GM21576 (cell line): Measurements from ENCODE around the gene PKDCC.

Source experiments
- ATAC-seq: cut with Tn5 transposase; IDR thresholded peaks from one replicate; pipeline ENCODE4 v1.9.1; 2021; ENCODE audit warnings: mild to moderate bottlenecking, moderate library complexity; ENCODE audit not compliant: unreplicated experiment

The PKDCC gene

DNA sequence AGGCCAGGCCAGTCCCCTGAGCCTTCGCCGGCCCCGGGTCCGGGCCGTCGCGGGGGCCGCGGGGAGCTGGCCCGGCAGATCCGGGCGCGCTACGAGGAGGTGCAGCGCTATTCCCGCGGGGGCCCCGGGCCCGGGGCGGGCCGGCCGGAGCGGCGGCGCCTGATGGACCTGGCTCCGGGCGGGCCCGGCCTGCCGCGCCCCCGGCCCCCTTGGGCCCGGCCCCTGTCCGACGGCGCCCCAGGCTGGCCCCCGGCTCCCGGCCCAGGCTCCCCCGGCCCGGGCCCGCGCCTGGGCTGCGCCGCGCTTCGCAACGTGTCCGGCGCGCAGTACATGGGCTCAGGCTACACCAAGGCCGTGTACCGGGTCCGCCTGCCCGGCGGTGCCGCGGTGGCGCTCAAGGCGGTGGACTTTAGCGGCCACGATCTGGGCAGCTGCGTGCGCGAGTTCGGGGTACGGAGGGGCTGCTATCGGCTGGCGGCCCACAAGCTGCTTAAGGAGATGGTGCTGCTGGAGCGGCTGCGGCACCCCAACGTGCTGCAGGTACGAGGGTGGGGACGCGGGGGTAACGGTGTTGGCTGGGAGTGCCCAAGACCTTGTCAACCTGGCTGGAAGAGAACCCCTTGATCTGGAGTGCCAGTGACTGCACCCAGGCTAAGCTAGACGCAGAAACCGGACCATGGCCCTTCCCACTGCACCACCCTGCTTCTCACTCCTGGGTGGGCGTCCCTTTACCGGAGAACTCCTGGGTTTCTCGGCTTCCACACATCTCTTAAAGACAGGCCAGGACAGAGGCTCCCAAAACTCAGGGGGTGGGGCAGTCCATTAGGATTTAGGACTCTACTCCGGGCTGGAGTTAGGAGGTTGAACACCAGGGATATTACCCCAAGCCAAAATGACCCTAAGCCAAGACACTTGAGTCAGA is 739 bp downstream of the PKDCC start:
- ATAC-seq: no peak

DNA sequence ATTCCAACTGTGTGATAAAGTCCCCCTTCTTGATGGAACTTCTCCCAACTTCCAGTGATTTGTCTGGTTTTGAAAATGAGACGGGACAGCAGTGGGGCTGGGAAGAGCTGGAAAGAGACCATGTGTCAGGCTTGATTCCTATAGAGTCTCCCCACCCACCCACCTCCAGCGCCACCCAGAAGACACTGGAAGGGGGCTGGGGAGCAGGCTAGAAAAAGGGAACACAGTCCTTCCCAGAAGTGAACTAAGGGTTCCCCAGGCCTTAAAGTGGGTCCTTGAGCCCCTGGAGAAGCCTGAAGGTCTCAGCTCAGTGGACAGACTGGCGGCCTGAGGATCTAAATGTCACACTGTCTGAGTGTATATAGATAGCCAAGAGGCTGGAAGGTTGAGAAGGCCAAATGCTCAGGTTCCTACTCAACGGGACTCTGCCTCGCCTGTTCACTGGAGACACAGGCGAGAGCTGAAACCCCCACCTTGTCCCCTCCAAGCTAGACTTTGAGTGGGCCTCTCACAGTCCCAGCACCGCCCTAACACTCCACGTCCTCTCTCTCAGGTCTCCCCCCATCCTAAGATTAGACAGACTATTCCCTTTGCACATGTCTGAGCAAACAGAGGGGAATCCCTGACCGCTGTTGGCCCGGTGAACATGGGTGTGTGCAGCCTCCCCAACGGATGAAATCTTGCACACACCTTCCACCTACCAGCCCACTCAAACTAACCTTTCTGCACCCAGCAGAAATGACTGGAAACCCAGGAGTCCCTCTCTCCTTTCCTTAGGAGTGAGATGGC is 1.6 kb downstream of the PKDCC start:
- ATAC-seq: no peak

DNA sequence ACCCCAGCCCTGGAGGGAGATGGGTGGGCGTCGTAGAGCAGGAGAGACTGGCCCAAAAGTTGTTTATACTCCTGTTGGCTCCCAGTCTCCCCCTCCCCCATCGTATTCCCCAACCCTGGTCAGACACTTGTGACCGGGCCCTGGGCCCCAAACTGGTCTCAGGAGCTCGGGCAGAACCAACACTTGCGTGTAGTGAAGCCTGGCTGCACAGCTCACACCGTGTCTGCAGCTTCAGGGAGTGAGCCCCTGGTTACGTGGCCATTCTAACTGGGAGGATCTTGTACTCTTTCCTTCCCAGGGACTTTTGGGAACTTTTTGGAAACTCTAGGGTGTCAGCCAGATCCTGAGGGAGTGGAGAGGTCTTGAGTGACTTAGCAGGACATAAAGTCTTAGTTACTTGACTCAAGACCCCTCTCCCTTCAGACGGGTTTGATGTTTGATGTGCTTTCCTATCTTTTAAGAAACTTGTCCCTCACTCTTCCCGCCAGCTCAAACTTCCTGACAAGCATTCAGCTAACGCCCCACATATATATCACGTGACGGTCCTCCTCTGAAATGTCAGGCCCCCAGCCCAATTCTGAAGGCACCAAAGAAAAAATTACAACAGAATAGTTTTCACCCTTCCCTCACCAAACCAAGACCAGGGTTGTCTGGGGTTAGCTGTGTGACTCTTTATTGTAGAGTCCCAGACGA is 2.3 kb downstream of the PKDCC start:
- no peak for ATAC-seq

DNA sequence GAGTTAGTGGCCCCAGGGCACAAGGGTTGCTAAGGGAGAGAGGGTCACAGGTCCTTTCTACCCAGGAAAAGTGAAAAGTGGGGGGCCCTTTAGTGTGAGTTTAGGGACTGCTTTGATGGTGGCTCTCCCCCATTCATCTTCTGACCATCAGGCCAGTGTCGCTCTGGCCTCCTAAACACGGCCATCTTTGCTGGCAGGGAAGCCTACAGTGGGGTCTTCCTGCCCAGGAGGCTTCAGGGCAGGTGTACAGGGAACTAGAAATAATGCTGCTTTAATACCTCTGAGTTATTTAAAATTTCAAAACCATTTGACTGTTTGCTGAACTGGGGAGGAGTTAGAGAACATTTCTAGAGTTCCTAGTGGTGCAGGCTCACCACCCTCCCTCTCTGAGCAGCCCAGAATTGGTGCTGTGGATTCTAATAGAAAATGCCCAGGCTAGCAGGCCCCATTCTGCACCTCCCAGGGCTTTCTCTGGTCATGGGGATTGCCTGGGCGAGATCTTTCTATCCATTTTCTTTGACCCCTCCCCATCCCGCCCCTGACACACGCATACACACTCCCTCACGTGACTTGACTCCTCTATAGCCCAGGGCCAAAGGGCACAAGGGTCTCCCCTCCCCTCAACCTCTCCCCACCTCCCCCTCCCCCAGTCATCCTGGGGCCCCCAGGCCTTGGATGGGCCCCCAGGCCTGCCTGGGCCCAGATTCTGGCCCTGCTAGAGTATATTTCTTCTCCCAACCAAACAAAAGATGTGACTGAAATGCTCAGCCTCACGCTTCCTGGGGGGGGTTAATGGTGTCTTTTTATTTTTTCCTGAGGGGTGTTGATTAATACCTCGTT is 3.1 kb downstream of the PKDCC start:
- no peak for ATAC-seq

DNA sequence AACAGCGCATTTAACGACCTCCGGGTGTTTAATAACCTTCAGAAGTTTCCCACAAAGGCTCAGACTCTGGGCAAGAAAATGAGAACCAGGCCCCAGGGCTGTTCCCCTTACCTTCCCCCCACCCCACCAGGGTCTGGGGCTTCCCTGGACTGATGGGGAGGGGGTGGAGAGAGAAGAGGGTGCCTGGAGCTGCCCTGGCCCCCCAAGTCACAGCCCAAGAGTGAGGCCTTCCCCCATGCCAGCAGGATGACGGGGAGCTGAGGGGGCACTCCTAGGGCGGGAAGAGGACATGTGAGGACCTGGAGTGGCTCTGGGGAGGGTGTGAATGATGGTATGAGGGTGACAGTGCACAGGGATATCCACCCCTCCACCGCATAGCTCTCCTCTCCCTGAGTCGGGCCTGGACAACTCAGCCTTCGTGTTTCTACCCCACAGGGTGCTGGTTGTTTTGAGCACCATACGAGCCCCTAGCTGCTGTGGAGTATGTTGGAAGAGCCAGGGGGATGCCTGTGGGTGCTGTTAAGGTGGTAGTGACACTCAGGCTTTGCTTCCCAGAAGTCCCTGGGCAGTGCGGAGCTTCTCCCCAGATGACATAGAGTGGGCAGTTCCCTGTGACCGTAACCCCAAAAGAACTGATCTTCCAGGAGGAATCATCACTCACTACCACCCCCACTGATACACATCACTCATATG is 3.9 kb downstream of the PKDCC start:
- ATAC-seq: no peak

DNA sequence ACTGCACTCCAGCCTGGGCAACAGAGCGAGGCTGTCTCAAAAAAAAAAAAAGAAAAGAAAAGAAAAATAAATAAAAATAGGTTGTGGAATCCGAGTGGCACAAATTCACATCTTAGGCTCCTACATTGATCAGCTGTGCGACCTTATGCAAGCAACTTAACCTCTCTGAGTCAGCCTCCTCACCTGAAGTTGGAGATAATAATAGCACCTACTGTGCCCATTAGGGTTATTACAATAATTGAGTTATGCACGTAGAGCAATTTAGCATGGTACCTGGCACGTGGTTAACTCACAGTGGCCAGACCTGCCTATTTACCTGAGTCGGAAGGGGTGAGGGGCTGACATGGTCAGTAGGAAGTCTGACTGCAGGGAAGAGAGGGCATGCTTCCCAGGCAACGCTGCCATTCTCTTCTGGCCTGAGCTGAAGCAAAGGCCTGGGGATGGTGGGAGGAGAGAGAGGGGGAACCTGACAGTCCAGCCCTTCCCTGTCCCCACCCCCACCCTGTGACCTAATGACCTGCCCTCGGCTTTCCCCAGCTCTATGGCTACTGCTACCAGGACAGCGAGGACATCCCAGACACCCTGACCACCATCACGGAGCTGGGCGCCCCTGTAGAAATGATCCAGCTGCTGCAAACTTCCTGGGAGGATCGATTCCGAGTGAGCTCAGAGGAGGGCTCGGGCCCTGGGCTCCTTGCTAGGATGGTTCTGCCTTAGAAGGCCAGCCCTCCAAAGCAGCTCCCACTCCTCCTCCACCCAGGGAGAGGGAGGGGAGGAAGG is 5.1 kb downstream of the PKDCC start:
- no peak for ATAC-seq

DNA sequence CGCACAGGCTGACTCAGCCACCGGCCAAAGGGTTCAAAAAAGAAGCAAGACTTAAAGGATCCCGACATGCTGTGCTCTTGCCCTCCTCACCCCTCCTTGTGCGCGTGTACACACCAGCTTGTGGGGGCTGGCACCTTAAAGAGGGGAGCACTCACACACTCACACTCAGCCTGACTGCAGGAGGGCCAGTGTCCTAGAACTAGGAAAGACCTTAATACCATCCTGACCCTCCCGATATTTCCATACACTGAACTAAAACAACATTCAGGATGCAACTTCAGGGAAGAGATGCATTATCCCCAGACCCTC is 5.6 kb downstream of the PKDCC start:
- ATAC-seq: no peak

DNA sequence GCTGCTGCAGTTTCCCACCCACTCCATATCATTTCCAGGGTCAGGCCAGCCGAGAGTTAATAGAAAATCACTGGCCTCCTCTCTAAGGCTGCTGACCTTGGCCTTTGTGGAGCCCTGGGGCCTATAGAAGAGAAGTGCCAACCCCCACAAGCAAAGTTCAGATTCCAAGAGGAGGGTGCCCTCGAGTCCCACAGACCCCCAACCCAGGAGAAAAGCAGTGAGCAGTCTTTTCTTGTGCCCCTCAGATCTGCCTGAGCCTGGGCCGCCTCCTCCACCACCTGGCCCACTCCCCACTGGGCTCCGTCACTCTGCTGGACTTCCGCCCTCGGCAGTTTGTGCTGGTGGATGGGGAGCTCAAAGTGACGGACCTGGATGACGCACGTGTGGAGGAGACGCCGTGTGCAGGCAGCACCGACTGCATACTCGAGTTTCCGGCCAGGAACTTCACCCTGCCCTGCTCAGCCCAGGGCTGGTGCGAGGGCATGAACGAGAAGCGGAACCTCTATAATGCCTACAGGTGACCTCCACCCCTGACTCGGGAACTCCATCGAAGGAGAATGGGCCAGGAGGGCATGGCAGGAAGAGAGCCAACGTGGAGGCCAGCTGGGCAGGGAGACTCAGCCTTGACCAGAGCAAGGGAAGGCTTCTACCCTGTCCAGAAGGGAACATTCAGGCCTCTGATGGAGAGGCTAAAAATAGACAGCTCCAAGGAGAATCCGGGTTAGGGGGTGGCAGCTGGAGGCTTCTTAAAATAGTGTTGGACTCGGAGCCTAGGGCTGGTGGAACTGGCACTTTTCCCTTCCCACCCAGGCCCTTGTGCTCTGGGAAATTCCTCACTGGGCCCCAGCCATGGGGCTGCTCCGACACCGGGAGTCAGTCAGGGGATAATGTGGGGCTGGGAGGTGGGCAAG is 6.2 kb downstream of the PKDCC start:
- no peak for ATAC-seq

DNA sequence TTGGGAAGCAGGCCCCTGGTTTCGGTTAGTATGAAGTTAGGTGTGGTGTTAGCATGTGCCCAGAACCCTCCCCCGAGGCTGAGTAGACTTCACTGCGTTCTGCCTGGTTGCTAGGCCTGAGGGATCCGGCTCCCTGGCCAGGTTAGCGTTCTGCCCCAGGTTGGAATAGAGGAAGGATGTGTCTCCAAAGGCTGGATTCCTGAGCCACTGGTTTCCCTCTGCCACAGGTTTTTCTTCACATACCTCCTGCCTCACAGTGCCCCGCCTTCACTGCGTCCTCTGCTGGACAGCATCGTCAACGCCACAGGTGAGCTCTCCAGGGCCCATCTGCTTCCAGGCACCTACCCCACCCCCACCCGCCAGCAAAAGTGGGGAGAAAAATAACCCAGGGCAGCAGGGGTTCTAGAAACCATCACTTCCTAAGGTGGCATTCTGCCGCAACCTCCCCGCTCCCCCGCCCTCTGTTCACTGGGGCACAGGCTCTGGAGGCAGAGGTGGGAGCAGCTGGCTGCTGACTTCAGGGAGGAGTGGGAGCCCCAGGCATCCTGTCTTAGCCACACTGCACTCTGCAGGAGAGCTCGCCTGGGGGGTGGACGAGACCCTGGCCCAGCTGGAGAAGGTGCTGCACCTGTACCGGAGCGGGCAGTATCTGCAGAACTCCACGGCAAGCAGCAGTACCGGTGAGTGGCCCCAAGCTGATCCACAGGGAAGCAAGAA is 7.1 kb downstream of the PKDCC start:
- ATAC-seq: no peak

DNA sequence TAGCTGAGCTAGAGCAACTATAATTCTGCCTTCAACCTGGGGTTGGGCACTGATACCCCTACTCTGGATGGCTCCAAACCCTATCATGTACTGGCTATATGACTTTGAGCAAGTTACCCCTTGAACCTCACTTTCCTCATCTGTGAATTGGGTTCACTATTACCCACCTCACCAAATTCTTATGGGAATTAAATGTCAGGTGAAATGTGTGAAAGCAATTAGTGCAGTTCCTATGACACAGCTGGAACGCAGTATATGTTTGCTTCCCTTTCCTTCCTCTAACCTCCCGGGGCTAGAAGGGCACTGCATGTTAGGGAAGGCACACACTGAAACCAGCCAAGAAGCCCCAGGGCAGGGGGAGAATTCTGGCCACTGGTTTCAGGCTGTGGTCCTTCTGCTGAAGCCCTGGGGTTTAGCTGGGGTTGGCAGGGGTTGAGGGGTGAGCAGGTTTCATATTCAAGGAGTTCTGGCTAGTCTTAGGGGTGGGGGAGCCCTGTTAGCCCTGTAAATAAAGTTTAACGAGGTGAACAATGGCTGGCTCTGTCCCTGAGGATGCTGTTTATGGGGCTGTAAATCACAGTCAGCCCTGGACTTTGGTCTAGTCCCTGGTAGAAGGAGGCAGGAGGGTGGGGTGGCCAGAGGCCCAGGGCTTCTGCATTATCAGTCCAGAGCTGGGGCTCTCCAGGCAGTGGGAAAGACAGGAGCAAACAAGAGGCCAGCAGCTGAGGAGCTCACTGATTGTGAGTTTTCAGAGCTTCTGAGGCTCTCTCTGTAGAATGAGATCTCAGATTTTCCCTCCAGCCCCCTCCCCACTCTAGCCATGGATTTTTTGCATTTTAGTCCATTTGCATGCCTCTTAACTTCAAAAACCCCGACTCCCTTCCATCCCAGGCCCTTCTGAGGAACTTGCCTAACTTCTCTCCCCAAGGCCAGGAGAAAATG is 8.0 kb downstream of the PKDCC start:
- no peak for ATAC-seq

DNA sequence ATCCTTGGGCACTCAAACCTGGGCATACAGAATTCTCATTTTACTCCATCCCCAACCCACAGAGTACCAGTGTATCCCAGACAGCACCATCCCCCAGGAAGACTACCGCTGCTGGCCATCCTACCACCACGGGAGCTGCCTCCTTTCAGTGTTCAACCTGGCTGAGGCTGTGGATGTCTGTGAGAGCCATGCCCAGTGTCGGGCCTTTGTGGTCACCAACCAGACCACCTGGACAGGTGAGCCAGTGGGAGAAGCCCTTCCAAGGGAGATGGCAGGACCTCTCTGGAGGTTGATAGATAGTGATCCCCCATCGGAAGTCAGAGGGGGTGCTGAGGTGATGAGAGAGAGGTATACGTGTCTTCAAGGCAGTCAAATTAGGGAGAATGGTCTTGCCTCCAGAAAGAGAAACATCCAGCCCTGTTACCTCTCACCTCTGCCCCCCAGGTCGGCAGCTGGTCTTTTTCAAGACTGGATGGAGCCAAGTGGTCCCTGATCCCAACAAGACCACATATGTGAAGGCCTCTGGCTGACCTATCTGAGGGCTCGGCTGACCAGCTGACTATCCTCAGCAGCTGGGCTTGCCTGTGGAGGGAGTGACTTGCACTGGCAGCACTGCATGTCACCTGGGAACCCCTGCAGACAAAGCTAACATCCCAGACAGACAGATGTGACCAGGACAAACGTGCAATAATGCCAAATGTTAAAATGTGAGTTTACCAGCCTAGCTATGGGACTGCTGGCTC is 9.5 kb downstream of the PKDCC start:
- no peak for ATAC-seq

DNA sequence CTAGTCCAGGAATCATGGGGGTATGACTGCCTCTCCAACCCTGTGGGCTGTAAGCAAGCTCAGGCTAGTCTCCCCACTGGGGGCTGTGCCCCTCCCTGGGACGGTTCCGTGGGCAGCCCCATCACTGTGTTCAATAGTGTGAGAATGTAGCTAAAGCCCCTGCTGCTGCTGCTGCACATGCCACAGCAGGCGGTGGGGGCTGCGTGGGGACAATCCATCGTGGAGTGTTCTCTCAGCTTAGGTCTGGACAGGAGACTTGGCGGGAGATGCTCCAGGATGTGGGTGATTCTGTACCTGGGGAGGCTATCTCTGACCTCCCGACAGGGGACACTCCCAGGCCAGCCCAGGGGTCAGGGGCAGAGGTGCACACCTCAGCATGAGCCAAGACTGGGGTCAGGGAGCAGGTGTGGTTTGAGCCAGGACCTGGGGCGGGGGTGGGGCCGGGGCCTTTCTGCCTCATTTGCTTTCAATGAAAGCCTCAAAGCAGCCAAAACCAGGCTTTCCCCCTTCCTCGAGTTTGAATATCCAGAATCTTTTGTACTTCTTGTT is 10.2 kb downstream of the PKDCC start:
- no peak for ATAC-seq

DNA sequence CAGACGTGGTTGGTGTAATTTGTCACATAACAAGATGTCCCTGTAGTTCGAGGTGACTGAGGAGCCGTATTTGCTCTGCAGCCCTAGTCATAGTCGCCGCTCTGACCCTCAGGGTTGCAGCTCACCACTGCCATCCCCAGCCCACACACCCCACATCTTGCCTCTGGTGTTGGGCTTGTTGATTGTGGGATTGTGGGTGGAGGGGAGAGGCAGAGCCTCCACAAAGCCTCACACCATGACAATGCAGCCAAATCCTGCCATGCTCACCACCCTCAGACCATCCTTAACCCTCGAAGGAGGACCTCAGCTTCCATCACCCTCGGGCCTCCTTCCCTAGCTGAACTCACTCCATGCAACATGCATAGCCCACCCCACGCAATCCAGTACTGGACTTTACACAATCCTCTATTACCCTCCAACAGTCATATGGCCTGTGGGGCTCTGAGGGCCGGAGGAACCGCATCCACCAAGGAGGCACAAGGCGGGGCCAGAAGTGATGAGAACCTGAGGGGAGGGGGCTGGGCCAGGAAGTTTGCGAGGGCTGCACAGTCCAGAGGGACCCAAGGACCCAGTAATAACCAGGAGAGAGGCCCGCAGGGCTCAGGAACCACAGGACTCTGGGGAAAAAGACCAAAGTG is 11.6 kb downstream of the PKDCC start:
- no peak for ATAC-seq

DNA sequence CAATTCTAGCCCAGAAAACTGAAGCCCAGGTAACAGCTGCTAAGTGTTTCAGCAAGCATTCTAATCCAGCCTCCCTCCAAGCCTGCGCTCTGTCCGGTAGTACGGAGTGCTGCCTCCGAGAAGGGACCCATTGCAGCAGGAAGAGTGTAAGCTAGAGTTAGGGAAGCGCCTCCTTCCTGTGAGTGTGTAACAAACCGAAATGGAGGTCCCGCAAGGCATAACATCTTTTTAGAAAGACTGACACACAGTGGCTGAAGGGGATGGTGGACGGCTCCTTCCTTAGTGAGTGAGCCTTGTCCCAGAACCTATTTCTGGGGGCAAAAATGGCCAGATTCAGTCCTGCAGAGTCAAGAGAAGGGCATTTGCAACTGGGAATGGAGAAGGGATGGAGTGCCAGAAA is 12.2 kb downstream of the PKDCC start:
- no peak for ATAC-seq
